Testis (tissue), 2 donors: ENCODE measurements around the gene TGM2.

Experiments used
- POLR2A ChIP-seq: fragments of 450-650 bp; IDR thresholded peaks from one replicate; pipeline ENCODE4 v1.6.1; 2017; ENCODE audit warnings: antibody characterized with exemption, mild to moderate bottlenecking, moderate library complexity
- TF ChIP-seq, protein P1 (sequence below), 3 experiments: fragments of 450-650 bp in 2 of 3; fragments of 200-600 bp in 1 of 3; sonication (generic) in 1 of 3; IDR thresholded peaks; one replicate each; pipeline ENCODE4 v1.5.1; 2016 to 2019; ENCODE audit warnings: antibody characterized with exemption in 3 of 3, mild to moderate bottlenecking in 2 of 3, moderate library complexity in 1 of 3

DNA sequence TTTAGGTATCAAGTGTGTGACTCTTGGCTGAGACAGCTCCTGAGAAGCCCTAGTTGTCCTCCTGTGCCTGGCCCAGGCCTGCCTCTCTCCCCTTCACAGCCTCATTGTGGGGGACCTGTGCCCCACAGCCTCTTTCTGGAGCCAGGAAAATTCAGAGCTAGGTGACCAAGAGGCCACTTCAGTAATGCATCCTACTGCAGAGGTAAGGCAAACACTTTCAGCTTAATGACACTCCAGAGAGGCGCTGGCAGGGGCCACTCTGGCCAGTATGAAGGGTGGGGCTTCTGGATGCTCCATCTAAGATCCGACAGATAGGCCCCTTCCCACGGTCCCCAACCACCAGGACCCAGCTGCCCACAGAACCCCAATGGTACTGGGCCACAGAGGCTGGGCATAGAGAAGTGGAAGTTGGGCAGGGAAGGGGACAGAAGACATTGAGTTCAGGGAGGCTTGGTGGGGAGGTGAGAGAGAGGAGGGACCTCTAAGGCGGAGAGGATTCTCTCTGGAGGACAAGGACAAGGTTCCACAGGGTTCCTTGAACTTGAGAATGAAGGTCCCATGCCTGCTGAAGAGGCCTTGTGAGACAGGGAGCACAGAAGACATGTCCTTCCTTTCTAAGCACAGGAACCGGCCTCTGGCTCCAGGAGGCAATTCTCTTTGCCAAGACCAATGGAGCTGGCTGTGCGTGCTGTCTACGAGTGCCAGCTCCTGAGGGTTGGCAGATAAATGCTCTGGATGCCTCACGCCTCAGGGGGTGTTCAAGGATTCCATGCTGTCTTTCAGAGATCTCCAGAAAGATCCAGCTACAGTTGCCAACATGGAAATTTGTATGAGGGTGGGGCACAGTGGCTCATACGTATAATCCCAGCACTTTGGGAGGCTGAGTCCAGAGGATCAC lies 46.4 kb upstream of the TGM2 start:
- TF ChIP-seq, protein P1, sequence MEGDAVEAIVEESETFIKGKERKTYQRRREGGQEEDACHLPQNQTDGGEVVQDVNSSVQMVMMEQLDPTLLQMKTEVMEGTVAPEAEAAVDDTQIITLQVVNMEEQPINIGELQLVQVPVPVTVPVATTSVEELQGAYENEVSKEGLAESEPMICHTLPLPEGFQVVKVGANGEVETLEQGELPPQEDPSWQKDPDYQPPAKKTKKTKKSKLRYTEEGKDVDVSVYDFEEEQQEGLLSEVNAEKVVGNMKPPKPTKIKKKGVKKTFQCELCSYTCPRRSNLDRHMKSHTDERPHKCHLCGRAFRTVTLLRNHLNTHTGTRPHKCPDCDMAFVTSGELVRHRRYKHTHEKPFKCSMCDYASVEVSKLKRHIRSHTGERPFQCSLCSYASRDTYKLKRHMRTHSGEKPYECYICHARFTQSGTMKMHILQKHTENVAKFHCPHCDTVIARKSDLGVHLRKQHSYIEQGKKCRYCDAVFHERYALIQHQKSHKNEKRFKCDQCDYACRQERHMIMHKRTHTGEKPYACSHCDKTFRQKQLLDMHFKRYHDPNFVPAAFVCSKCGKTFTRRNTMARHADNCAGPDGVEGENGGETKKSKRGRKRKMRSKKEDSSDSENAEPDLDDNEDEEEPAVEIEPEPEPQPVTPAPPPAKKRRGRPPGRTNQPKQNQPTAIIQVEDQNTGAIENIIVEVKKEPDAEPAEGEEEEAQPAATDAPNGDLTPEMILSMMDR (IDR thresholded peaks at IDR 0.05) = no peak
- TF ChIP-seq POLR2A = no peak
